Measurements from ENCODE around the gene C1QL4.

- TF ChIP-seq POLR2A (IDR thresholded peaks at IDR 0.05): no peak
- TF ChIP-seq, protein P1, sequence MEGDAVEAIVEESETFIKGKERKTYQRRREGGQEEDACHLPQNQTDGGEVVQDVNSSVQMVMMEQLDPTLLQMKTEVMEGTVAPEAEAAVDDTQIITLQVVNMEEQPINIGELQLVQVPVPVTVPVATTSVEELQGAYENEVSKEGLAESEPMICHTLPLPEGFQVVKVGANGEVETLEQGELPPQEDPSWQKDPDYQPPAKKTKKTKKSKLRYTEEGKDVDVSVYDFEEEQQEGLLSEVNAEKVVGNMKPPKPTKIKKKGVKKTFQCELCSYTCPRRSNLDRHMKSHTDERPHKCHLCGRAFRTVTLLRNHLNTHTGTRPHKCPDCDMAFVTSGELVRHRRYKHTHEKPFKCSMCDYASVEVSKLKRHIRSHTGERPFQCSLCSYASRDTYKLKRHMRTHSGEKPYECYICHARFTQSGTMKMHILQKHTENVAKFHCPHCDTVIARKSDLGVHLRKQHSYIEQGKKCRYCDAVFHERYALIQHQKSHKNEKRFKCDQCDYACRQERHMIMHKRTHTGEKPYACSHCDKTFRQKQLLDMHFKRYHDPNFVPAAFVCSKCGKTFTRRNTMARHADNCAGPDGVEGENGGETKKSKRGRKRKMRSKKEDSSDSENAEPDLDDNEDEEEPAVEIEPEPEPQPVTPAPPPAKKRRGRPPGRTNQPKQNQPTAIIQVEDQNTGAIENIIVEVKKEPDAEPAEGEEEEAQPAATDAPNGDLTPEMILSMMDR (IDR thresholded peaks at IDR 0.05): no peak
Observed at GRCh38 chr12:49377386-49377785, 40.4 kb upstream of the C1QL4 start.
